HepG2 (cell line): ENCODE results near the gene LRBA. TPM values are rescaled to one million over a fixed set of nuclear protein-coding genes. Genes with fewer than 3 reads are reported as not detected.

ENCODE experiments used
- ATAC-seq: fragments of 200-7000 bp; cut with Tn5 transposase; 3 replicates; pipeline ENCODE4 v1.9.1; 2020; ENCODE audit warnings: mild to moderate bottlenecking, moderate library complexity
- BruUV-seq: library from RNA; stranded (reverse); fragments of 400-500 nt; replicated peaks from 2 replicates; lab custom pipeline; 2021; lab: Mats Ljungman, UMichigan
- CTCF ChIA-PET: fragments of 300-600 bp; formaldehyde crosslinking; extraction: SDS; loops from one replicate; lab custom pipeline; 2021; ENCODE audit warnings: low total read pairs, inconsistent platforms, low intra/inter-chr PET ratio; lab: Yijun Ruan, JAX
- POLR2A ChIA-PET: fragments of 350-600 bp; sonication (Branson Sonifier 250); formaldehyde crosslinking; loops from one replicate; lab custom pipeline; 2020; ENCODE audit warnings: antibody characterized with exemption, inconsistent platforms; lab: Yijun Ruan, JAX
- DNase-seq: peaks from one replicate; pipeline ENCODE4 v3.0.0-alpha.2; 2015; ENCODE audit warnings: low spot score
- FAIRE-seq: peaks from 3 replicates; lab custom pipeline; 2011; peaks lifted over from hg19 to GRCh38; lab: Jason Lieb, UNC
- H2AFZ ChIP-seq: one replicate; pipeline ENCODE4 v1.6.1; 2011; ENCODE audit warnings: low read length, inconsistent platforms
- H3K27ac ChIP-seq: fragments of 300-600 bp; 3 replicates; pipeline ENCODE4 v1.8.0; 2011; ENCODE audit warnings: mixed run types, mild to moderate bottlenecking, mixed read lengths, low read length, inconsistent platforms; ENCODE audit not compliant: insufficient read depth; ENCODE audit errors: extremely low read length
- H3K27me3 ChIP-seq, 2 experiments: fragments of 200-600 bp in 1 of 2; 2 replicates in 1 of 2; 3 replicates in 1 of 2; pipeline versions ENCODE4 v1.6.0 to v1.8.0; 2011; ENCODE audit warnings: low read length in 2 of 2, mild to moderate bottlenecking in 2 of 2, moderate library complexity in 2 of 2, inconsistent platforms in 1 of 2; ENCODE audit not compliant: insufficient read depth in 2 of 2, control insufficient read depth in 1 of 2
- H3K36me3 ChIP-seq, 2 experiments: fragments of 200-600 bp in 1 of 2; replicated peaks in 1 of 2; 2 replicates in 1 of 2; 3 replicates in 1 of 2; pipeline versions ENCODE4 v1.5.1 to v1.8.0; 2011; ENCODE audit warnings: low read length in 2 of 2, inconsistent platforms in 1 of 2; ENCODE audit not compliant: insufficient read depth in 2 of 2, control insufficient read depth in 1 of 2
- H3K4me1 ChIP-seq: 2 replicates; pipeline ENCODE4 v1.5.1; 2012; ENCODE audit warnings: low read length, inconsistent platforms; ENCODE audit not compliant: insufficient read depth
- H3K4me2 ChIP-seq: 2 replicates; pipeline ENCODE4 v1.6.0; 2011; ENCODE audit warnings: low read depth, low read length, inconsistent platforms
- H3K4me3 ChIP-seq, 3 experiments: fragments of 200-600 bp in 1 of 3; sonication (generic), shearing (Covaris generic) in 1 of 3; replicated peaks in 1 of 3; 2 replicates each; pipeline ENCODE4 v1.5.1; 2011 to 2016; ENCODE audit warnings: low read length in 3 of 3, inconsistent platforms in 2 of 3, low read depth in 2 of 3, mild to moderate bottlenecking in 2 of 3, control low read depth in 1 of 3, mixed read lengths in 1 of 3; ENCODE audit not compliant: insufficient read depth in 1 of 3
- H3K79me2 ChIP-seq: one replicate; pipeline ENCODE4 v1.6.1; 2011; ENCODE audit warnings: low read length, inconsistent platforms; ENCODE audit not compliant: insufficient read depth
- H3K9ac ChIP-seq: 2 replicates; pipeline ENCODE4 v1.6.0; 2011; ENCODE audit warnings: mild to moderate bottlenecking, low read depth, low read length, inconsistent platforms; ENCODE audit not compliant: insufficient read depth
- H3K9me3 ChIP-seq: 2 replicates; pipeline ENCODE4 v1.5.1; 2012; ENCODE audit warnings: mild to moderate bottlenecking, low read length
- H4K20me1 ChIP-seq: 2 replicates; pipeline ENCODE4 v1.6.0; 2011; ENCODE audit warnings: inconsistent platforms, mild to moderate bottlenecking, low read length, moderate library complexity; ENCODE audit not compliant: insufficient read depth
- HOMEZ ChIP-seq: IDR thresholded peaks from 2 replicates; pipeline ENCODE4 v1.6.1; 2016; ENCODE audit warnings: low read depth
- JUN ChIP-seq: sonication (generic); formaldehyde crosslinking; IDR thresholded peaks from 2 replicates; pipeline ENCODE4 v1.4.0; 2020; ENCODE audit warnings: mild to moderate bottlenecking, missing genetic modification reagents
- LBX2 ChIP-seq: sonication (generic); formaldehyde crosslinking; IDR thresholded peaks from 2 replicates; pipeline ENCODE4 v1.5.0; 2020; ENCODE audit warnings: missing genetic modification reagents, mild to moderate bottlenecking, borderline replicate concordance
- RBM39 ChIP-seq: fragments of 200-400 bp; formaldehyde crosslinking; IDR thresholded peaks from one replicate; pipeline ENCODE4 v1.6.1; 2018; ENCODE audit warnings: antibody characterized with exemption, mild to moderate bottlenecking, low read depth, low read length; ENCODE audit not compliant: poor library complexity, severe bottlenecking
- SAP130 ChIP-seq: IDR thresholded peaks from 2 replicates; pipeline ENCODE4 v1.6.1; 2016; ENCODE audit warnings: low read depth
- SUZ12 ChIP-seq: fragments of 150-350 bp; IDR thresholded peaks from 2 replicates; pipeline ENCODE4 v1.6.1; 2014; ENCODE audit warnings: low read depth, low read length
- ZNF121 ChIP-seq: sonication (generic); formaldehyde crosslinking; IDR thresholded peaks from 2 replicates; pipeline ENCODE4 v1.5.0; 2020; ENCODE audit warnings: mild to moderate bottlenecking, missing genetic modification reagents
- ZNF136 ChIP-seq: sonication (generic); formaldehyde crosslinking; IDR thresholded peaks from 2 replicates; pipeline ENCODE4 v1.8.1; 2022; ENCODE audit warnings: low read depth, mild to moderate bottlenecking, moderate library complexity, missing genetic modification reagents
- ZNF576 ChIP-seq: sonication (generic); formaldehyde crosslinking; IDR thresholded peaks from 2 replicates; pipeline ENCODE4 v1.4.0; 2020; ENCODE audit warnings: mild to moderate bottlenecking, missing genetic modification reagents
- ZNF644 ChIP-seq: IDR thresholded peaks from 2 replicates; pipeline ENCODE4 v1.6.1; 2016; ENCODE audit warnings: low read depth
- WGBS: methylation state at CpG from one replicate; pipeline ENCODE4 v1.1.6; 2017; ENCODE audit warnings: low lambda C conversion rate; 5-methylcytosine and 5-hydroxymethylcytosine counted together
- in situ Hi-C: cut with HindIII; loops from 2 replicates; pipeline ENCODE4 v1.10.0; 2017; ENCODE audit warnings: low pct_unique_long_range_greater_than_20kb; ENCODE audit not compliant: extremely low pct_ligation_motif_present
- intact Hi-C: fragments of 100-400 bp; cut with micrococcal nuclease; formaldehyde crosslinking; loops from one replicate; pipeline ENCODE4 v1.10.0; 2022; ENCODE audit not compliant: unreplicated experiment
- polyA plus RNA-seq, 8 experiments: library from polyadenylated mRNA; depleted of rRNA in 3 of 8; stranded (reverse) in 7 of 8; unstranded in 1 of 8; fragments of >200 nt; fragmentation: Illumina TruSeq in 4 of 8; extraction: Trizol in 4 of 8; gene quantifications; 2 replicates each; pipeline versions ENCODE4 v1.2.1 to v1.2.3, GENCODE V29; 2011 to 2016; ENCODE audit warnings: low read depth in 4 of 8, missing spikeins in 1 of 8, mixed read lengths in 1 of 8; ENCODE audit not compliant: insufficient read depth in 1 of 8
- total RNA-seq, 5 experiments: library from RNA; depleted of rRNA; stranded (reverse); fragments of >200 nt; fragmentation: Illumina TruSeq; extraction: Trizol; gene quantifications; 2 replicates each; pipeline ENCODE4 v1.2.3, GENCODE V29; 2016; ENCODE audit warnings: low read depth in 1 of 5
- TF ChIP-seq, protein P1 (sequence below): sonication (generic); formaldehyde crosslinking; IDR thresholded peaks from 2 replicates; pipeline ENCODE4 v1.9.0; 2021; ENCODE audit warnings: missing genetic modification reagents, borderline replicate concordance

Gene LRBA
- total and polyA plus RNA-seq, 2 of the 13 experiments (the other 11 are each of a cell fraction or from before 2014, with no cell fraction given), result 21.0 to 37.2 TPM

DNA sequence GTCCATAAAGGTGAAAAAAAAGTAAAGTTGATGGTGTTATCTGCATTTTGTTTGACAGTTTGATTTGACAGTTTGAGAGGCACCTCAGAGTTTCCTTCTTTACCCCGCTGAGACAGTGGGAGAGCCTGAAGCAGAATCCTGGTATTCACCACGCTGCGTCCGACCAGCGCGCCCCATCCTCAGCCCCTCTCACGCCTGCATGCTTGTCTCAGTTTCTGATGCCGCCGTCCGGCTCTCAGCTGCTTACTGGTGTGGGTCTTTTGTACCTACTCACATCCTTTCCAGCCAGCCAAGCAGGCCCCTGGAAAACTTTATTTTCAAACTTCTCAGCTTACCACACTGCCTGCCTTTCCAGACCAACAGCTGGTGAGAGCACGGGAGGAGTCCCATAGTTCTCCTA, 761.7 kb downstream of the LRBA start:
- no peak overlapping the region for H3K27ac ChIP-seq
- H3K79me2 ChIP-seq, result no peaks in the 10 kb centered on the region
- H4K20me1 ChIP-seq, result no peaks in the 10 kb centered on the region
- CTCF ChIA-PET, result no interaction called here
- H3K4me1 ChIP-seq, result peaks cover 57% of the 10 kb centered on the region
- in situ Hi-C loops (no loop called here), intact Hi-C loops (no loop called here)
- FAIRE-seq, result no peak
- TF ChIP-seq SUZ12 (no peak), SAP130 (CRISPR knock-in tag) (no peak), LBX2 (CRISPR knock-in tag) (no peak), ZNF121 (CRISPR knock-in tag) (no peak), RBM39 (no peak)
- TF ChIP-seq, all 625 proteins: peak for 0
- POLR2A ChIA-PET, result no interaction called here
- H3K27me3 ChIP-seq, result no peaks in the 10 kb centered on the region
- BruUV-seq, result no TSS peak
- H3K36me3 ChIP-seq, result no peaks in the 10 kb centered on the region
- DNase-seq (no peak), ATAC-seq (no peak)
- H3K9ac ChIP-seq, result no peak overlapping the region
- no peak overlapping the region for H3K4me2 ChIP-seq
- 86% methylated on average over 11 of the region's 11 CpGs for WGBS
- no peaks in the 10 kb centered on the region for H3K9me3 ChIP-seq
- no peak overlapping the region for H3K4me3 ChIP-seq
- H2AFZ ChIP-seq, result no peak overlapping the region

DNA sequence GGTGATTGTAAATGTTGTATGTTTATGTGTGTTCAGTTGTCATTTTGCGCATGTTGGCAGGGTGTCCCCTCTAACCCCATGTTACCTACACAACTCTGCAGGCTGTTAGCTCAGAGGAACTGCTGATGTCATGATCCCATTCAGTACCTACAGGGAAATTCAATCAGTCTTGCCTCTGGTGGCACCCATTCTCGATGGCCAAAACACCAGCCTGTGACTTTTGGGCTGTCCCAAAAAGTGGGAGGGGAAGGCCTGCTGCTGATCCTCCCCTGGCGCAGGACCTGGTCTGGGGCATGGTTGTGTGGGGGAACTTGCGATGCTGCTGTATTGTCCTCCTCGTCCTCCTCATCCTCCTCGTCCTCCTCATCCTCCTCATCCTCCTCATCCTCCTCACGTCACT, 762.3 kb downstream of the LRBA start:
- in situ Hi-C loops, result no loop called here
- H4K20me1 ChIP-seq, result no peaks in the 10 kb centered on the region
- H3K36me3 ChIP-seq, result no peaks in the 10 kb centered on the region
- H3K27ac ChIP-seq, result no peak overlapping the region
- TF ChIP-seq, protein P1, sequence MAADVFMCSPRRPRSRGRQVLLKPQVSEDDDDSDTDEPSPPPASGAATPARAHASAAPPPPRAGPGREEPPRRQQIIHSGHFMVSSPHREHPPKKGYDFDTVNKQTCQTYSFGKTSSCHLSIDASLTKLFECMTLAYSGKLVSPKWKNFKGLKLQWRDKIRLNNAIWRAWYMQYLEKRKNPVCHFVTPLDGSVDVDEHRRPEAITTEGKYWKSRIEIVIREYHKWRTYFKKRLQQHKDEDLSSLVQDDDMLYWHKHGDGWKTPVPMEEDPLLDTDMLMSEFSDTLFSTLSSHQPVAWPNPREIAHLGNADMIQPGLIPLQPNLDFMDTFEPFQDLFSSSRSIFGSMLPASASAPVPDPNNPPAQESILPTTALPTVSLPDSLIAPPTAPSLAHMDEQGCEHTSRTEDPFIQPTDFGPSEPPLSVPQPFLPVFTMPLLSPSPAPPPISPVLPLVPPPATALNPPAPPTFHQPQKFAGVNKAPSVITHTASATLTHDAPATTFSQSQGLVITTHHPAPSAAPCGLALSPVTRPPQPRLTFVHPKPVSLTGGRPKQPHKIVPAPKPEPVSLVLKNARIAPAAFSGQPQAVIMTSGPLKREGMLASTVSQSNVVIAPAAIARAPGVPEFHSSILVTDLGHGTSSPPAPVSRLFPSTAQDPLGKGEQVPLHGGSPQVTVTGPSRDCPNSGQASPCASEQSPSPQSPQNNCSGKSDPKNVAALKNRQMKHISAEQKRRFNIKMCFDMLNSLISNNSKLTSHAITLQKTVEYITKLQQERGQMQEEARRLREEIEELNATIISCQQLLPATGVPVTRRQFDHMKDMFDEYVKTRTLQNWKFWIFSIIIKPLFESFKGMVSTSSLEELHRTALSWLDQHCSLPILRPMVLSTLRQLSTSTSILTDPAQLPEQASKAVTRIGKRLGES, result no peak
- TF ChIP-seq JUN (no peak), HOMEZ (no peak), ZNF644 (CRISPR knock-in tag) (no peak), ZNF576 (CRISPR knock-in tag) (no peak), ZNF136 (CRISPR knock-in tag) (no peak)
- TF ChIP-seq, all 625 proteins: peak for 0
- ChIA-PET POLR2A (no interaction called here), CTCF (no interaction called here)
- Histone ChIP-seq H3K4me3 (no peak overlapping the region), H2AFZ (no peak overlapping the region), H3K9me3 (no peaks in the 10 kb centered on the region), H3K79me2 (no peaks in the 10 kb centered on the region), H3K9ac (no peak overlapping the region), H3K27me3 (no peaks in the 10 kb centered on the region), H3K4me2 (no peak overlapping the region), H3K4me1 (peaks cover 55% of the 10 kb centered on the region)
- no TSS peak for BruUV-seq
- ATAC-seq, result no peak
- no peak for FAIRE-seq
- no peak for DNase-seq
- intact Hi-C loops, result no loop called here
- 52% methylated on average over 6 of the region's 7 CpGs for WGBS
